ENCODE results near the gene CASP10.

Gene CASP10

GRCh38 chr2:201242571-201243277, 59.8 kb downstream of the CASP10 start:
- TF ChIP-seq, protein P1, sequence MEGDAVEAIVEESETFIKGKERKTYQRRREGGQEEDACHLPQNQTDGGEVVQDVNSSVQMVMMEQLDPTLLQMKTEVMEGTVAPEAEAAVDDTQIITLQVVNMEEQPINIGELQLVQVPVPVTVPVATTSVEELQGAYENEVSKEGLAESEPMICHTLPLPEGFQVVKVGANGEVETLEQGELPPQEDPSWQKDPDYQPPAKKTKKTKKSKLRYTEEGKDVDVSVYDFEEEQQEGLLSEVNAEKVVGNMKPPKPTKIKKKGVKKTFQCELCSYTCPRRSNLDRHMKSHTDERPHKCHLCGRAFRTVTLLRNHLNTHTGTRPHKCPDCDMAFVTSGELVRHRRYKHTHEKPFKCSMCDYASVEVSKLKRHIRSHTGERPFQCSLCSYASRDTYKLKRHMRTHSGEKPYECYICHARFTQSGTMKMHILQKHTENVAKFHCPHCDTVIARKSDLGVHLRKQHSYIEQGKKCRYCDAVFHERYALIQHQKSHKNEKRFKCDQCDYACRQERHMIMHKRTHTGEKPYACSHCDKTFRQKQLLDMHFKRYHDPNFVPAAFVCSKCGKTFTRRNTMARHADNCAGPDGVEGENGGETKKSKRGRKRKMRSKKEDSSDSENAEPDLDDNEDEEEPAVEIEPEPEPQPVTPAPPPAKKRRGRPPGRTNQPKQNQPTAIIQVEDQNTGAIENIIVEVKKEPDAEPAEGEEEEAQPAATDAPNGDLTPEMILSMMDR (conservative IDR thresholded peaks at IDR 0.05; ENCODE audit: control insufficient read depth, insufficient read depth, low read depth, low read length) = no peak
- DNase-seq (ENCODE audit: low read depth) = no peak
- no peak overlapping the region for H3K4me3 ChIP-seq (ENCODE audit: control insufficient read depth, low read depth, low read length)

DNA sequence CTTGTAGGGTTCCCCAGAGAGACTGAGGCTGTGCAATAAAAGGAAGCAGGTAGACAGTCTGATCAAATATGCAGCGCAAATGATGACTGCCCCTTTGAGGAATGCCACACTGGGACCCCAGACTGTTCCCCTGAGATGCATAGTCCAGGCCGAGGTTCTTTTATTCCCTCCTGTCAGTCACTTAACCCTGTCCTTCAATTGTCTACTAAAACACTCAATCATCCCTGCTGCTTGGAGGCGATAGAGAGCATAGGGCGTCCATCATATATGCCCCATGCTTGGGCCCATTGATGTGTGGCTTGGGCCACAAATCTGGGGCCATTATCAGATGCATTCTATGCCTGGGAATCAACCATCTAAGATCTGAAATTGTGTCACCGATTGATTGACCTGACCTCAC, 61.9 kb downstream of the CASP10 start:
- DNase-seq (ENCODE audit: low read depth) = no peak
- TF ChIP-seq, protein P1 (conservative IDR thresholded peaks at IDR 0.05; ENCODE audit: control insufficient read depth, insufficient read depth, low read depth, low read length) = no peak
- H3K4me3 ChIP-seq (ENCODE audit: control insufficient read depth, low read depth, low read length) = no peak overlapping the region

- DNase-seq (ENCODE audit: low read depth) = no peak
Measured at GRCh38 chr2:201246280-201246679, 63.3 kb downstream of the CASP10 start.

GRCh38 chr2:201248288-201248844, 65.4 kb downstream of the CASP10 start:
- TF ChIP-seq, protein P1 (conservative IDR thresholded peaks at IDR 0.05; ENCODE audit: control insufficient read depth, insufficient read depth, low read depth, low read length) = no peak
- no peak overlapping the region for H3K4me3 ChIP-seq (ENCODE audit: control insufficient read depth, low read depth, low read length)
- no peak for DNase-seq (ENCODE audit: low read depth)

More at GRCh38 chr2:201246280-201246679, 63.3 kb downstream of the CASP10 start:
- TF ChIP-seq, protein P1 (conservative IDR thresholded peaks at IDR 0.05; ENCODE audit: control insufficient read depth, insufficient read depth, low read depth, low read length) = no peak
- no peak overlapping the region for H3K4me3 ChIP-seq (ENCODE audit: control insufficient read depth, low read depth, low read length)

DNA sequence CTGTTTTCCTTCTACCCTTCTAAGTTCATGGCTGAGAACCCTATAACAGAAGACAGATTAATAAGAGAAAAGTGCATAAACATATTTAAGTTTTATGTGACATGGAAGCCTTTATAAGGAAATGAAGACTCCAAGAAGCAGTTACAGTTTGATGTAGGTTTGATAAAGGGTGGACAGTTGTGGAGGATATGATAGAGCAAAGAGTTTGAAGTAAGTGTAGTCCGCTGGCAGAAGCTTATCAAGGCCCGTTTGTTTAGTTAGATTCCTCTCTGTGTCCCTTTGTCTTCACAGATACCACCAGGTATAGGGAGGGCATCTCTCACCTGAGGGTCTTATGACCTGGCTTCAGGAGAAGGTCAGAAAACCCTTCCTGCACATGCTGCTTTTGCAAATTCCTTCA, 66.9 kb downstream of the CASP10 start:
- TF ChIP-seq, protein P1 (conservative IDR thresholded peaks at IDR 0.05; ENCODE audit: control insufficient read depth, insufficient read depth, low read depth, low read length) = no peak

DNA sequence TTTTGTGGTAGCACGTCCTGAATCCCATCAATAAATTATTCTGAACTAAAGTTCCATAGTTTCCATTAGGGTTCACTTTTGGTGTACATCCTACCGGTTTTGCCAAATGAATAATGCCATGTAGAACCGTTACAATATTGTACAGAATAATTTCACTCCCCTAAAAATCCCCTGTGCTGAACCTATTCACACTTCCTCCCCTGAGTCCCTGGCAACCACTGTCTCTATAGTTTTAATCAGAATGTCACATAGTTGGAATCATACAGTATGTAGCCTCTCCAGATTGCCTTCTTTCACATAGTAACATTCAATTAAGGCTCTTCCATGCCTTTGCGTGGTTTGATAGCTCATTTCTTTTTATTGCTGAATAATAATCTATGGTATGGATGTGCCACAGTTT, 67.8 kb downstream of the CASP10 start:
- TF ChIP-seq, protein P1 (conservative IDR thresholded peaks at IDR 0.05; ENCODE audit: control insufficient read depth, insufficient read depth, low read depth, low read length) = no peak

More for the DNA sequence above, 66.9 kb downstream of the CASP10 start:
- DNase-seq (ENCODE audit: low read depth) = no peak
- H3K4me3 ChIP-seq (ENCODE audit: control insufficient read depth, low read depth, low read length) = no peak overlapping the region

More for the DNA sequence above, 67.8 kb downstream of the CASP10 start:
- DNase-seq (ENCODE audit: low read depth) = no peak
- H3K4me3 ChIP-seq (ENCODE audit: control insufficient read depth, low read depth, low read length) = no peak overlapping the region

All from fibroblast of mammary gland (primary cell).